H1 (cell line): ENCODE results near the gene SMAP2. TPM values are rescaled to one million over a fixed set of nuclear protein-coding genes. Genes with fewer than 3 reads are reported as not detected.

ENCODE experiments used
- CTCF ChIA-PET: fragments of 300-600 bp; sonication (Branson Sonifier 250); formaldehyde crosslinking; loops from one replicate; lab custom pipeline; 2021; ENCODE audit not compliant: partially characterized antibody; lab: Charles Lee
- POLR2A ChIA-PET: fragments of 300-600 bp; sonication (Branson Sonifier 250); formaldehyde crosslinking; loops from one replicate; lab custom pipeline; 2021; ENCODE audit warnings: inconsistent platforms; ENCODE audit not compliant: partially characterized antibody; lab: Charles Lee
- DNase-seq, 2 experiments: peaks; one replicate each; pipeline versions ENCODE4 v3.0.0 to v3.0.0-alpha.2; 2010 to 2022; ENCODE audit warnings: low spot score in 2 of 2, low read depth in 1 of 2, mixed read lengths in 1 of 2
- FAIRE-seq: peaks from 2 replicates; lab custom pipeline; 2011; peaks lifted over from hg19 to GRCh38; lab: Jason Lieb, UNC
- H2AFZ ChIP-seq: 2 replicates; pipeline ENCODE4 v1.8.1; 2012; ENCODE audit warnings: low read length, inconsistent platforms
- H2AK5ac ChIP-seq: 2 replicates; pipeline ENCODE4 v1.6.1; 2013; ENCODE audit warnings: low read depth, low read length
- H2BK120ac ChIP-seq: replicated peaks from 2 replicates; pipeline ENCODE3; 2013; ENCODE audit warnings: low read depth, low read length, inconsistent platforms
- H2BK12ac ChIP-seq: 2 replicates; pipeline ENCODE4 v1.6.1; 2013; ENCODE audit warnings: low read depth, low read length
- H2BK15ac ChIP-seq: 2 replicates; pipeline ENCODE4 v1.6.1; 2013; ENCODE audit warnings: low read length
- H2BK20ac ChIP-seq: 2 replicates; pipeline ENCODE4 v1.6.1; 2013; ENCODE audit warnings: low read length
- H2BK5ac ChIP-seq: 2 replicates; pipeline ENCODE4 v1.6.1; 2013; ENCODE audit warnings: low read depth, low read length
- H3K14ac ChIP-seq: 2 replicates; pipeline ENCODE4 v1.6.1; 2013; ENCODE audit warnings: inconsistent platforms; ENCODE audit not compliant: insufficient read length
- H3K18ac ChIP-seq: 2 replicates; pipeline ENCODE4 v1.6.1; 2013; ENCODE audit warnings: low read length; ENCODE audit errors: extremely low read depth
- H3K23ac ChIP-seq: 2 replicates; pipeline ENCODE4 v1.6.1; 2013; ENCODE audit warnings: inconsistent platforms; ENCODE audit not compliant: insufficient read length
- H3K23me2 ChIP-seq: 2 replicates; pipeline ENCODE4 v1.6.1; 2013; ENCODE audit warnings: low read depth, low read length
- H3K27ac ChIP-seq: 2 replicates; pipeline ENCODE4 v1.6.1; 2011; ENCODE audit warnings: low read depth, low read length, inconsistent platforms
- H3K27me3 ChIP-seq, 4 experiments: replicated peaks in 1 of 4; 1 replicate in 1 of 4; 2 replicates in 3 of 4; pipeline versions ENCODE4 v1.6.1 to v1.8.1; 2011 to 2013; ENCODE audit warnings: low read length in 3 of 4, mild to moderate bottlenecking in 3 of 4, inconsistent platforms in 2 of 4, mixed read lengths in 2 of 4, moderate library complexity in 1 of 4; ENCODE audit not compliant: control insufficient read depth in 3 of 4, insufficient read depth in 3 of 4; ENCODE audit errors: extremely low read depth in 1 of 4
- H3K36me3 ChIP-seq, 4 experiments: 2 replicates each; pipeline versions ENCODE4 v1.6.1 to v1.8.1; 2011 to 2013; ENCODE audit warnings: mild to moderate bottlenecking in 4 of 4, low read length in 3 of 4, moderate library complexity in 2 of 4, control low read depth in 1 of 4, inconsistent platforms in 1 of 4; ENCODE audit not compliant: insufficient read depth in 4 of 4, control insufficient read depth in 2 of 4
- H3K4ac ChIP-seq: replicated peaks from 2 replicates; pipeline ENCODE3; 2013; ENCODE audit warnings: low read length, low read depth, mixed read lengths, inconsistent platforms; ENCODE audit not compliant: insufficient read length
- H3K4me1 ChIP-seq, 4 experiments: replicated peaks in 1 of 4; 1 replicate in 1 of 4; 2 replicates in 3 of 4; pipeline versions ENCODE4 v1.6.1 to v1.8.1; 2011 to 2013; ENCODE audit warnings: low read length in 3 of 4, inconsistent platforms in 2 of 4, mixed read lengths in 1 of 4; ENCODE audit not compliant: insufficient read depth in 4 of 4, control insufficient read depth in 3 of 4
- H3K4me2 ChIP-seq, 2 experiments: 2 replicates each; pipeline versions ENCODE4 v1.6.1 to v1.8.1; 2011 to 2013; ENCODE audit warnings: low read depth in 2 of 2, low read length in 2 of 2, control low read depth in 1 of 2, inconsistent platforms in 1 of 2, mild to moderate bottlenecking in 1 of 2; ENCODE audit not compliant: insufficient read depth in 1 of 2
- H3K4me3 ChIP-seq, 4 experiments: fragments of 200-600, 300-600 bp in 1 of 4; sonication (generic), shearing (Covaris generic), sonication (Bioruptor Twin) in 1 of 4; 2 replicates each; pipeline versions ENCODE4 v1.5.1 to v1.8.1; 2011 to 2016; ENCODE audit warnings: low read length in 4 of 4, low read depth in 3 of 4, control low read depth in 2 of 4, inconsistent platforms in 2 of 4, mild to moderate bottlenecking in 2 of 4, mixed read lengths in 1 of 4, moderate library complexity in 1 of 4; ENCODE audit not compliant: insufficient read depth in 2 of 4; ENCODE audit errors: extremely low read depth in 1 of 4
- H3K56ac ChIP-seq: replicated peaks from 2 replicates; pipeline ENCODE3; 2013; ENCODE audit warnings: low read depth, mild to moderate bottlenecking, mixed read lengths, low read length, inconsistent platforms; ENCODE audit not compliant: insufficient read length
- H3K79me1 ChIP-seq: 2 replicates; pipeline ENCODE4 v1.6.1; 2013; ENCODE audit warnings: low read depth, low read length, control low read depth
- H3K79me2 ChIP-seq, 2 experiments: 2 replicates each; pipeline versions ENCODE4 v1.6.1 to v1.8.1; 2012 to 2013; ENCODE audit warnings: low read length in 2 of 2, mild to moderate bottlenecking in 2 of 2, inconsistent platforms in 1 of 2; ENCODE audit not compliant: insufficient read depth in 2 of 2, control insufficient read depth in 1 of 2
- H3K9ac ChIP-seq, 4 experiments: replicated peaks in 1 of 4; 1 replicate in 1 of 4; 2 replicates in 3 of 4; pipeline versions ENCODE4 v1.6.1 to v1.8.1; 2011 to 2013; ENCODE audit warnings: low read depth in 3 of 4, low read length in 3 of 4, control low read depth in 2 of 4, mild to moderate bottlenecking in 2 of 4, moderate library complexity in 2 of 4, inconsistent platforms in 1 of 4; ENCODE audit errors: extremely low read depth in 1 of 4
- H3K9me3 ChIP-seq, 2 experiments: 2 replicates each; pipeline versions ENCODE4 v1.6.1 to v1.8.1; 2012 to 2013; ENCODE audit warnings: mild to moderate bottlenecking in 2 of 2, moderate library complexity in 2 of 2, control low read depth in 1 of 2, inconsistent platforms in 1 of 2, low read depth in 1 of 2, low read length in 1 of 2, mixed read lengths in 1 of 2; ENCODE audit not compliant: insufficient read depth in 2 of 2
- H4K20me1 ChIP-seq, 2 experiments: replicated peaks in 1 of 2; 2 replicates each; pipeline versions ENCODE3 to v1.8.1; 2011 to 2013; ENCODE audit warnings: inconsistent platforms in 2 of 2, low read length in 2 of 2, mild to moderate bottlenecking in 1 of 2; ENCODE audit not compliant: insufficient read depth in 2 of 2, control insufficient read depth in 1 of 2
- H4K5ac ChIP-seq: 2 replicates; pipeline ENCODE4 v1.6.1; 2013; ENCODE audit warnings: low read length, low read depth, mixed read lengths, inconsistent platforms; ENCODE audit not compliant: insufficient read length
- H4K8ac ChIP-seq: 2 replicates; pipeline ENCODE4 v1.8.0; 2013; ENCODE audit warnings: mild to moderate bottlenecking, moderate library complexity, low read length, inconsistent platforms; ENCODE audit not compliant: insufficient read depth; ENCODE audit errors: extremely low read depth
- H4K91ac ChIP-seq: replicated peaks from 2 replicates; pipeline ENCODE3; 2013; ENCODE audit warnings: low read length, mixed read lengths, inconsistent platforms; ENCODE audit not compliant: insufficient read length
- BRCA1 ChIP-seq: IDR thresholded peaks from 2 replicates; pipeline ENCODE4 v1.6.1; 2012; ENCODE audit warnings: low read depth, low read length, improper control_type of control experiment
- CEBPB ChIP-seq: IDR thresholded peaks from 2 replicates; pipeline ENCODE4 v1.6.1; 2012; ENCODE audit warnings: low read depth, low read length
- CHD1 ChIP-seq: IDR thresholded peaks from 2 replicates; pipeline ENCODE4 v1.6.1; 2012; ENCODE audit warnings: low read depth, low read length, improper control_type of control experiment
- EGR1 ChIP-seq: IDR thresholded peaks from 2 replicates; pipeline ENCODE4 v1.6.1; 2011; ENCODE audit warnings: low read depth, low read length, borderline replicate concordance
- GTF2F1 ChIP-seq: IDR thresholded peaks from 2 replicates; pipeline ENCODE4 v1.6.1; 2012; ENCODE audit warnings: low read depth, low read length, improper control_type of control experiment, borderline replicate concordance
- HDAC6 ChIP-seq: IDR thresholded peaks from one replicate; pipeline ENCODE4 v1.7.1; 2012; ENCODE audit warnings: low read depth, mild to moderate bottlenecking, inconsistent platforms, low read length, moderate library complexity
- PHF8 ChIP-seq: fragments of 200-600 bp; sonication (generic); conservative IDR thresholded peaks from 2 replicates; pipeline ENCODE4 v1.7.1; 2012; ENCODE audit warnings: low read depth, mild to moderate bottlenecking, inconsistent platforms, low read length, moderate library complexity
- RNF2 ChIP-seq: fragments of 200-900, 300-1000 bp; sonication (generic); IDR thresholded peaks from 2 replicates; pipeline ENCODE4 v1.7.1; 2016; ENCODE audit warnings: borderline replicate concordance, low read depth, mild to moderate bottlenecking, antibody characterized with exemption, low read length; ENCODE audit not compliant: poor library complexity, severe bottlenecking; ENCODE audit errors: missing control alignments
- SIN3A ChIP-seq, 2 experiments: IDR thresholded peaks in 1 of 2; conservative IDR thresholded peaks in 1 of 2; 2 replicates each; pipeline ENCODE4 v1.6.1; 2011 to 2012; ENCODE audit warnings: low read length in 2 of 2, improper control_type of control experiment in 1 of 2, low read depth in 1 of 2, mild to moderate bottlenecking in 1 of 2
- SIRT6 ChIP-seq: IDR thresholded peaks from one replicate; pipeline ENCODE4 v1.7.1; 2012; ENCODE audit warnings: low read length, inconsistent platforms
- SP1 ChIP-seq: IDR thresholded peaks from 2 replicates; pipeline ENCODE4 v1.6.1; 2011; ENCODE audit warnings: low read depth, low read length
- SP4 ChIP-seq: IDR thresholded peaks from 2 replicates; pipeline ENCODE4 v1.6.1; 2012; ENCODE audit warnings: low read length, inconsistent platforms
- SRF ChIP-seq: IDR thresholded peaks from 2 replicates; pipeline ENCODE4 v1.6.1; 2011; ENCODE audit warnings: mild to moderate bottlenecking, low read depth, low read length, moderate library complexity
- TAF7 ChIP-seq: optimal IDR thresholded peaks from 2 replicates; pipeline ENCODE3; 2011; ENCODE audit warnings: low read depth, mild to moderate bottlenecking, inconsistent platforms, low read length, moderate library complexity, borderline replicate concordance
- ZNF274 ChIP-seq: IDR thresholded peaks from 2 replicates; pipeline ENCODE4 v1.7.0; 2012; ENCODE audit warnings: low read length, borderline replicate concordance; ENCODE audit errors: extremely low read depth
- polyA plus RNA-seq, 7 experiments: library from polyadenylated mRNA; depleted of rRNA in 3 of 7; stranded (reverse) in 5 of 7; unstranded in 2 of 7; fragments of >200 nt in 5 of 7; fragments of 200-250 nt in 2 of 7; gene quantifications; 1 replicate in 5 of 7; 2 replicates in 1 of 7; 4 replicates in 1 of 7; pipeline versions ENCODE4 v1.2.1 to v1.2.3, GENCODE V29; 2011 to 2013; ENCODE audit warnings: missing spikeins in 2 of 7, mixed read lengths in 2 of 7
- total RNA-seq: library from RNA; stranded (reverse); fragmentation: NEBNext Ultra II Directional; extraction: Animal tissue kit (Norgen Biotek cat#: 25700); gene quantifications from 2 replicates; pipeline ENCODE4 v1.2.1, GENCODE V29; 2021
- TF ChIP-seq, protein P1 (sequence below): IDR thresholded peaks from 2 replicates; pipeline ENCODE4 v1.6.1; 2011; ENCODE audit warnings: low read depth, mild to moderate bottlenecking, low read length; ENCODE audit not compliant: insufficient read depth

Gene SMAP2
- total and polyA plus RNA-seq, 2 of the 8 experiments (the other 6 are each of a cell fraction or from before 2014, with no cell fraction given): 4.3 to 5.5 TPM

DNA sequence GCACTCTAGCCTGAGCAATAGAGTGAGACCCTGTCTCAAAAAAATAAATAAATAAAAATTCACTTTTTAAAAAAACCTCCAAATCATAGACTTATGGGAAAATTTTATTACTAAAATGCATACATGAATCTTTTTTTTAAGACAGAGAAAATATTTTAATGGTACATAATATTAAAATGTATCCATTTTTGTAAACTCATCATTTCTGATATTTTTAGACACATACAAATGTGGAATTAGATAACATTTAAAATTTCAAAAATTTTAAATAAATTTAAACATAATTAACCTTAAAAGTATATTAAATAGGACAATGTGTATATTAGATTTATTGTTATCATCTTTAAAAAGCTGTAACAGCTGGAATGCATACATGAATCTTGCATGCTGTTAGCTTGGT lies 33.9 kb downstream of the SMAP2 start:
- H3K36me3 ChIP-seq: no peaks in the 10 kb centered on the region
- H3K4me3 ChIP-seq: no peak overlapping the region
- no peak overlapping the region for H3K14ac ChIP-seq
- FAIRE-seq (no peak), DNase-seq (no peak)
- H3K79me1 ChIP-seq: no peaks in the 10 kb centered on the region
- H4K5ac ChIP-seq: no peak overlapping the region
- CTCF ChIA-PET: interaction anchor here (0.6 to 1.4 kb wide), 4 partner anchors 43 to 265 kb away, joined by 3 to 5 read pairs (median 3); no protein-coding TSS in a partner anchor
- H2BK20ac ChIP-seq: no peak overlapping the region
- no peaks in the 10 kb centered on the region for H3K79me2 ChIP-seq
- no peak overlapping the region for H2BK12ac ChIP-seq
- H3K4ac ChIP-seq: no peak overlapping the region
- H3K4me2 ChIP-seq: no peak overlapping the region
- H3K27me3 ChIP-seq: no peaks in the 10 kb centered on the region
- no peak overlapping the region for H2AFZ ChIP-seq
- no peaks in the 10 kb centered on the region for H3K23me2 ChIP-seq
- no peak overlapping the region for H2BK5ac ChIP-seq
- H4K20me1 ChIP-seq: no peaks in the 10 kb centered on the region
- H3K18ac ChIP-seq: no peak overlapping the region
- H2BK120ac ChIP-seq: no peak overlapping the region
- peaks cover 0 to 6% (median 1%) of the 10 kb centered on the region in 4 experiments; a peak in 2 of 7 replicates for H3K4me1 ChIP-seq
- H4K8ac ChIP-seq: no peak overlapping the region
- POLR2A ChIA-PET: no interaction called here
- no peak overlapping the region for H3K27ac ChIP-seq
- H3K9ac ChIP-seq: no peak overlapping the region
- H3K23ac ChIP-seq: no peak overlapping the region
- H4K91ac ChIP-seq: no peak overlapping the region
- H2BK15ac ChIP-seq: no peak overlapping the region
- no peak overlapping the region for H2AK5ac ChIP-seq
- H3K56ac ChIP-seq: no peak overlapping the region
- no peaks in the 10 kb centered on the region for H3K9me3 ChIP-seq
- TF ChIP-seq SIN3A (conservative IDR thresholded peaks at IDR 0.05 in 1 of 2, IDR thresholded peaks at IDR 0.05 in 1 of 2; ENCODE audit: low read depth in 1 of 2, low read length in 2 of 2): no peak
- TF ChIP-seq SP1: no peak
- no peak for TF ChIP-seq SP4
- TF ChIP-seq TAF7: no peak
- TF ChIP-seq EGR1: no peak
- TF ChIP-seq HDAC6: no peak
- no peak for TF ChIP-seq SIRT6
- no peak for TF ChIP-seq PHF8
- no peak for TF ChIP-seq BRCA1
- no peak for TF ChIP-seq CHD1
- no peak for TF ChIP-seq GTF2F1
- TF ChIP-seq SRF: no peak
- TF ChIP-seq ZNF274: no peak
- no peak for TF ChIP-seq RNF2
- TF ChIP-seq CEBPB: no peak
- TF ChIP-seq, protein P1, sequence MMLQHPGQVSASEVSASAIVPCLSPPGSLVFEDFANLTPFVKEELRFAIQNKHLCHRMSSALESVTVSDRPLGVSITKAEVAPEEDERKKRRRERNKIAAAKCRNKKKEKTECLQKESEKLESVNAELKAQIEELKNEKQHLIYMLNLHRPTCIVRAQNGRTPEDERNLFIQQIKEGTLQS: no peak
